GM21737 (cell line): ENCODE measurements around the gene ANKRD33B.
"Not testable (repeated sequence)": the region's sequence is repeated elsewhere in the genome, so short reads cannot be mapped to it uniquely, and the experiment has no call there.

ENCODE experiments used
- ATAC-seq: cut with Tn5 transposase; IDR thresholded peaks from one replicate; pipeline ENCODE4 v1.9.1; 2021; ENCODE audit warnings: mild to moderate bottlenecking, moderate library complexity; ENCODE audit not compliant: unreplicated experiment

Gene ANKRD33B

GRCh38 chr5:10653751-10654400 is 90.0 kb downstream of the ANKRD33B start:
- no peak for ATAC-seq

- ATAC-seq = no peak
These were observed 90.7 kb downstream of the ANKRD33B start for GRCh38 chr5:10654566-10654965.

GRCh38 chr5:10655161-10655971 is 91.5 kb downstream of the ANKRD33B start:
- ATAC-seq = no peak

- ATAC-seq = no peak
These were observed 92.3 kb downstream of the ANKRD33B start for GRCh38 chr5:10655972-10656830.

GRCh38 chr5:10658265-10658664 is 94.4 kb downstream of the ANKRD33B start:
- no peak for ATAC-seq

- no peak for ATAC-seq
These were observed 96.3 kb downstream of the ANKRD33B start for GRCh38 chr5:10660135-10660534.

GRCh38 chr5:10660720-10661387 is 97.0 kb downstream of the ANKRD33B start:
- no peak for ATAC-seq

- ATAC-seq = no peak
These were observed 97.5 kb downstream of the ANKRD33B start for GRCh38 chr5:10661401-10661800.

GRCh38 chr5:10662083-10662482 is 98.2 kb downstream of the ANKRD33B start:
- ATAC-seq = no peak

- no peak for ATAC-seq
These were observed 99.0 kb downstream of the ANKRD33B start for GRCh38 chr5:10662661-10663488.

GRCh38 chr5:10663489-10664179 is 99.8 kb downstream of the ANKRD33B start:
- no peak for ATAC-seq

- ATAC-seq = not testable (repeated sequence)
These were observed 100.4 kb downstream of the ANKRD33B start for GRCh38 chr5:10664180-10664769.

- ATAC-seq = no peak
These were observed 101.9 kb downstream of the ANKRD33B start for GRCh38 chr5:10665799-10666198.

- ATAC-seq = no peak
These were observed 102.8 kb downstream of the ANKRD33B start for GRCh38 chr5:10666531-10667299.

GRCh38 chr5:10667431-10668057 is 103.7 kb downstream of the ANKRD33B start:
- ATAC-seq = no peak

GRCh38 chr5:10668697-10669096 is 104.8 kb downstream of the ANKRD33B start:
- ATAC-seq = no peak

- no peak for ATAC-seq
These were observed 106.1 kb downstream of the ANKRD33B start for GRCh38 chr5:10669983-10670382.
